Measurements from ENCODE around the gene MET.

MET gene

DNA sequence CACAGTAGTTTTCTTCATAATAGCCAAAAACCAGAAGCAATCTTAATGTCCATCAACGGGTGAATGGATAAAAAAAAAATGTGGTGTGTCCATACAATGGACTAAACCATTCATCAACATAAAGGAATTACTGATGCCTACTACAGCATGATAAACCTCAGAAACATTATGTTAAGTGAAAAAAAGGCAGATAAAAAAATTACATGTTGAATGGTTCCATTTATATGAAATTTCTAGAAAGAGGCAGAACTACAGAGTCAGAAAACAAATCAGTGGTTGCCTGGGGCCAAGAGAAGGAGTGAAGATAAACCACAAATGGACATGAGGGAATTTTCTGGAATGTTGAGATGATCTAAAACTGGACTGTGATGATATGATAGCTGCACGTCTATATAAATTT lies 115.9 kb downstream of the MET start:
- no peaks in the 10 kb centered on the region; the same call in 1 of the 2 replicates for H3K27me3 ChIP-seq
- TF ChIP-seq, protein P1, sequence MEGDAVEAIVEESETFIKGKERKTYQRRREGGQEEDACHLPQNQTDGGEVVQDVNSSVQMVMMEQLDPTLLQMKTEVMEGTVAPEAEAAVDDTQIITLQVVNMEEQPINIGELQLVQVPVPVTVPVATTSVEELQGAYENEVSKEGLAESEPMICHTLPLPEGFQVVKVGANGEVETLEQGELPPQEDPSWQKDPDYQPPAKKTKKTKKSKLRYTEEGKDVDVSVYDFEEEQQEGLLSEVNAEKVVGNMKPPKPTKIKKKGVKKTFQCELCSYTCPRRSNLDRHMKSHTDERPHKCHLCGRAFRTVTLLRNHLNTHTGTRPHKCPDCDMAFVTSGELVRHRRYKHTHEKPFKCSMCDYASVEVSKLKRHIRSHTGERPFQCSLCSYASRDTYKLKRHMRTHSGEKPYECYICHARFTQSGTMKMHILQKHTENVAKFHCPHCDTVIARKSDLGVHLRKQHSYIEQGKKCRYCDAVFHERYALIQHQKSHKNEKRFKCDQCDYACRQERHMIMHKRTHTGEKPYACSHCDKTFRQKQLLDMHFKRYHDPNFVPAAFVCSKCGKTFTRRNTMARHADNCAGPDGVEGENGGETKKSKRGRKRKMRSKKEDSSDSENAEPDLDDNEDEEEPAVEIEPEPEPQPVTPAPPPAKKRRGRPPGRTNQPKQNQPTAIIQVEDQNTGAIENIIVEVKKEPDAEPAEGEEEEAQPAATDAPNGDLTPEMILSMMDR (IDR thresholded peaks at IDR 0.05; ENCODE audit: low read depth, low read length), result no peak
- no peaks in the 10 kb centered on the region for H3K9me3 ChIP-seq
- no peaks in the 10 kb centered on the region for H3K4me1 ChIP-seq
- no peak overlapping the region for H3K4me3 ChIP-seq (ENCODE audit: low read depth, low read length)
- no peak for DNase-seq
- H3K36me3 ChIP-seq, result no peaks in the 10 kb centered on the region

DNA sequence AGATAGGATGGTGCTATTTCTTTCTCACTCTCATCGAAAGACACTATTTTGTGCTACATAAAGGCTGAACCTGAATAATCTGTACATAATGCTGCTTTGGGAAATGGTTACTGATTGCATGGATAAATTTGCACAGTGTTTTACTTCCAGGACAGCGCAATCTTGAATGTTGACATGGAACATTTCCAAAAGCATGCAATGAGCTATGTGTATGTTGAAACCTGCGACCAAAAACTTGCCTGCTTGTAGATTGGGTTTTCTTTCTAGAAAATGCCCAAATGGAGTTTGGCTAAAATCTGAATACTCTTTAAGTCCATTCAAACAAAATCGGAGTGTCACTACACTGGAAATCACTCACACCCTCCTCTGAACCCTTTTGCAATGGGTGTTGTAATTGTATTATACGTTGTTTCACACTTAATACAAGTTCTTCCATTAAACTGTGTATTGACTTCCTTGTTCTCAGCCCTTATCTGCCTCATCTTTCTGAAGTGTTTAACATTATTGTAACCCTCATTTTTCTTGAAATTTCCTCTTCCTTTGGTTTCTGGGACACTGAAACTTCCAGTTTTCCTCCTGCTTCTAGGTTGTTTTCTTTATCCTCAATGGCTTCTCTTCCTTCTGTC lies 116.7 kb downstream of the MET start:
- Histone ChIP-seq H3K27me3 (no peaks in the 10 kb centered on the region; the same call in 1 of the 2 replicates), H3K4me1 (no peaks in the 10 kb centered on the region), H3K4me3 (ENCODE audit: low read depth, low read length) (no peak overlapping the region), H3K36me3 (no peaks in the 10 kb centered on the region), H3K9me3 (no peaks in the 10 kb centered on the region)
- TF ChIP-seq, protein P1 (IDR thresholded peaks at IDR 0.05; ENCODE audit: low read depth, low read length), result no peak
- no peak for DNase-seq

DNA sequence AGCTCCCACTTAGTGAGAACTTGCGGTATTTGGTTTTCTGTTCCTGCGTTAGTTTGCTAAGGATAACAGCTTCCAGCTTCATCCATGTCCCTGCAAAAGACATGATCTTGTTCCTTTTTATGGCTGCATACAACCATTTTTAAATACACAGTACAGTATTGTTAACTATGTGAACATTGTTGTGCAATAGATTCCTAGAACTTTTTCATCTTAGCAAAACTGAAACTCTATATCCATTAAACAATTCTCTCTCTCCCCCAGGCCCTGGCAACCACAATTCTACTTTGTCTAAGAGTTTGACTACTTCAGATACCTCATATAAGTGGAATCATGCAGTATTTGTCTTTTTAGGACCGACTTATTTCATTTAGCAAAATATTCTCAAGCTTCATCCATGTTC lies 118.0 kb downstream of the MET start:
- no peak for DNase-seq
- TF ChIP-seq, protein P1 (IDR thresholded peaks at IDR 0.05; ENCODE audit: low read depth, low read length), result no peak
- no peaks in the 10 kb centered on the region for H3K36me3 ChIP-seq
- H3K4me1 ChIP-seq, result no peaks in the 10 kb centered on the region
- H3K4me3 ChIP-seq (ENCODE audit: low read depth, low read length), result no peak overlapping the region
- peaks cover 11% of the 10 kb centered on the region for H3K27me3 ChIP-seq
- no peaks in the 10 kb centered on the region for H3K9me3 ChIP-seq

DNA sequence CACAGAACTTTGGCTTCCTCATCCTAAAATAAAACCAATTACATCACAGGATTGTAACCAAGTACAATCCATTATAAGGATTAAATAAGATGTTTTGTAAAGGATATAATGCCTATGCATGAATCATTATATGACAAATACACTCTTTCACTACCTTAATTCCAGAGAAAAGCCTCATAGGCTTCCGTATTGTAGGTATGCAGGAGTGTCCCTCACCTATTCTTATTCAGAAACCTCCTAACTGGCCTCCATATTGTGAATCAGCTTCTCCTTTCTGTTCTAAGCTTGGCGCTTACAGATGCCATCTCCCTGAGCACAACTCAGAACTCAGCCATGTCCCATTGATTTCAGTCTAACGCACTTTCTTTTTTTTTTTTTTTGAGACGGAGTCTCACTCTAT lies 120.8 kb downstream of the MET start:
- Histone ChIP-seq H3K4me3 (ENCODE audit: low read depth, low read length) (no peak overlapping the region), H3K27me3 (peaks cover 21% of the 10 kb centered on the region), H3K9me3 (no peaks in the 10 kb centered on the region), H3K4me1 (no peaks in the 10 kb centered on the region), H3K36me3 (no peaks in the 10 kb centered on the region)
- DNase-seq, result no peak
- TF ChIP-seq, protein P1 (IDR thresholded peaks at IDR 0.05; ENCODE audit: low read depth, low read length), result no peak

DNA sequence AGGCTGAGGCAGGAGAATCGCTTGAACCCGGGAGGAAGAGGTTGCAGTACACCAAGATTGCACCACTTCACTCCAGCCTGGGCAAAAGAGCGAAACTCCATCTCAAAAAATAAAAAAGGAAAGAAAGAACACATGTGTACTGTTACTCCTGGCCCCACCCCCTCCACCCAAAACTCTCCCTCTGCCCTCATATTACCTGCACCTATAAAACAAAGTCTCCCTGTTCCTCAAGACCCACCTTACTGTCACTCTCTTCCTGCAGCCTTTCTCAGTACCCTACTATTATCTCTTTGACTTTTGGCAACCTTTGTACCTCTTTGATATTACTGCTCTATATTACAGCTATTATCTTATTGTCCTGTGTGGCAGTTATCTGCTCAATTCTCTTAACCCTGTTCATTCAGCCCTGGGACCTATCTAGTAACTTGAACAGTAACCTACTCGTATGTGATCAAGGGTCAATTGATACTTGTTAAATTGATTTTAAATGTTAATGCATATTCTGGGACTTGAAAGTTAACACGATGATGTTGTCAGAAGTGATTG lies 121.9 kb downstream of the MET start:
- no peaks in the 10 kb centered on the region for H3K4me1 ChIP-seq
- TF ChIP-seq, protein P1 (IDR thresholded peaks at IDR 0.05; ENCODE audit: low read depth, low read length), result no peak
- no peak overlapping the region for H3K4me3 ChIP-seq (ENCODE audit: low read depth, low read length)
- no peak for DNase-seq
- H3K27me3 ChIP-seq, result peaks cover 25% of the 10 kb centered on the region
- no peaks in the 10 kb centered on the region for H3K9me3 ChIP-seq
- no peaks in the 10 kb centered on the region for H3K36me3 ChIP-seq

DNA sequence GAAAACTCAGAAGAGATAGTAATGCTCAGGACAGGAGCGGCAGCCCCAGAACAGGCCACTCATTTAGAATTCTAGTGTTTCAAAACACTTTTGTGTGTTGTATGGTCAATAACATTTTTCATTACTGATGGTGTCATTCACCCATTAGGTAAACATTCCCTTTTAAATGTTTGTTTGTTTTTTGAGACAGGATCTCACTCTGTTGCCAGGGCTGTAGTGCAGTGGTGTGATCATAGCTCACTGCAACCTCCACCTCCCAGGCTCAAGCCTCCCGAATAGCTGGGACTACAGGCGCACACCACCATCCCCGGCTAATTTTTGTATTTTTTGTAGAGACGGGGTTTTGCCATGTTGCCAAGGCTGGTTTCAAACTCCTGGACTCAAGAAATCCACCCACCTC lies 124.5 kb downstream of the MET start:
- Histone ChIP-seq H3K4me1 (no peaks in the 10 kb centered on the region), H3K27me3 (peaks cover 25% of the 10 kb centered on the region), H3K4me3 (ENCODE audit: low read depth, low read length) (no peak overlapping the region), H3K36me3 (no peaks in the 10 kb centered on the region), H3K9me3 (no peaks in the 10 kb centered on the region)
- TF ChIP-seq, protein P1 (IDR thresholded peaks at IDR 0.05; ENCODE audit: low read depth, low read length), result no peak
- DNase-seq, result no peak

Data from BE2C (cell line).